NB4 (cell line): ENCODE results near the gene C2CD2.

Experiments used
- CTCF ChIP-seq: IDR thresholded peaks from one replicate; pipeline ENCODE4 v1.5.1; 2012; ENCODE audit warnings: low read depth, low read length
- POLR2A ChIP-seq: IDR thresholded peaks from 2 replicates; pipeline ENCODE4 v1.6.1; 2011; ENCODE audit warnings: mild to moderate bottlenecking; ENCODE audit not compliant: insufficient read length; ENCODE audit errors: extremely low read depth

GRCh38 chr21:41898998-41899397 is 54.8 kb downstream of the C2CD2 start:
- TF ChIP-seq POLR2A: no peak
- no peak for TF ChIP-seq CTCF
